Duodenal mucosa (tissue), 2 donors: ENCODE measurements around the gene ZNF366.

Source experiments
- H3K27ac ChIP-seq: one replicate; pipeline ENCODE4 v1.7.0; 2013; ENCODE audit warnings: low read depth, low read length
- H3K27me3 ChIP-seq, 2 donors: one replicate each; pipeline ENCODE4 v1.7.0; 2013; ENCODE audit warnings: low read length in 2 of 2, control low read depth in 1 of 2; ENCODE audit not compliant: insufficient read depth in 2 of 2, control insufficient read depth in 1 of 2
- H3K36me3 ChIP-seq, 2 donors: one replicate each; pipeline ENCODE4 v1.7.0; 2013; ENCODE audit warnings: low read length in 2 of 2, control low read depth in 1 of 2; ENCODE audit not compliant: insufficient read depth in 2 of 2, control insufficient read depth in 1 of 2
- H3K4me1 ChIP-seq, 2 donors: one replicate each; pipeline ENCODE4 v1.7.0; 2013; ENCODE audit warnings: low read length in 2 of 2, control low read depth in 1 of 2; ENCODE audit not compliant: insufficient read depth in 2 of 2, control insufficient read depth in 1 of 2
- H3K4me3 ChIP-seq, 2 donors: one replicate each; pipeline ENCODE4 v1.7.0; 2013; ENCODE audit warnings: low read length in 2 of 2, low read depth in 1 of 2
- H3K9ac ChIP-seq, 2 donors: one replicate each; pipeline ENCODE4 v1.7.0; 2013; ENCODE audit warnings: low read length in 2 of 2, low read depth in 1 of 2
- H3K9me3 ChIP-seq, 2 donors: one replicate each; pipeline ENCODE4 v1.7.0; 2013; ENCODE audit warnings: low read length in 2 of 2, control low read depth in 1 of 2; ENCODE audit not compliant: control insufficient read depth in 1 of 2

ZNF366 gene

DNA sequence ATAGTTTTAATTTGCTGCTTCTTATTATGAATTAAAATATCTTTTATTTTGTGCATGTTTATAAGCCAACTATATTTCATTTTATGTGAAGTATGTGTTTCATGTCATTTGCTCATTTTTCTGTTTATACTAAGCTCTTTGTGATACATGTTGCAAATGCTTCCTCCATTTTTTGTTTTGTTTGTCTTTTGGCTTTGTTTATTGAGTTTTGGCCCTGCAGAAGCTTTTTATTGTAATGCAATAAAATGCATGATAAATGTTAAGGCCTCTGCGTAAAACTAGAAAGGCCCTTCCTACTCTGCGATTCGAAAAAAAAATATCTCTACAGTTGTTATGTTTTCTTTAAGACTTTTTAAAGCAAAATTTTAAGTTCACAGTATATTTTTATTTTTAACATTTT is 9.4 kb downstream of the ZNF366 start:
- H3K4me1 ChIP-seq = no peaks in the 10 kb centered on the region
- no peaks in the 10 kb centered on the region for H3K27me3 ChIP-seq
- H3K27ac ChIP-seq = no peak overlapping the region
- H3K9me3 ChIP-seq = no peaks in the 10 kb centered on the region
- no peaks in the 10 kb centered on the region for H3K36me3 ChIP-seq
- no peak overlapping the region for H3K9ac ChIP-seq
- no peak overlapping the region for H3K4me3 ChIP-seq

DNA sequence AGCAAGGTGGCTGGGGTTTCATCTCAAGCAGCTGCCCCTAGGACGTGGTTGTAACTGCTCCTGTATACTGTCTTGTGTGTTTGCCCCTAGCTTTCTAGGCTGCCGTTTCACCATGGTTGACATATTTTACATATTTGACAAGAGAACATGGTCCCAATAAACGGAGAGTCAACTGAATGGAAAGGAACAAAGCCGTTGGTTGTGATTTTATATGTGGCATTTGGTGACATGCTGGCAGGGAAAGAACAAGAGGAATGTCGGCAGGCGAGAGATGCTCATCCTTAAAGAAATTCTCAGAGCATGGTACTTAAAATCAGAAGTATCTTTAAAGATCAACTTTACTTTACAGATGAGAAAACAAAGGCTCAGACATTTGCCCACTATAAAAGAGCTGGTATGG is 11.8 kb downstream of the ZNF366 start:
- Histone ChIP-seq H3K4me3 (no peak overlapping the region), H3K9me3 (no peaks in the 10 kb centered on the region), H3K27me3 (no peaks in the 10 kb centered on the region), H3K9ac (no peak overlapping the region), H3K27ac (no peak overlapping the region), H3K4me1 (no peaks in the 10 kb centered on the region), H3K36me3 (no peaks in the 10 kb centered on the region)

DNA sequence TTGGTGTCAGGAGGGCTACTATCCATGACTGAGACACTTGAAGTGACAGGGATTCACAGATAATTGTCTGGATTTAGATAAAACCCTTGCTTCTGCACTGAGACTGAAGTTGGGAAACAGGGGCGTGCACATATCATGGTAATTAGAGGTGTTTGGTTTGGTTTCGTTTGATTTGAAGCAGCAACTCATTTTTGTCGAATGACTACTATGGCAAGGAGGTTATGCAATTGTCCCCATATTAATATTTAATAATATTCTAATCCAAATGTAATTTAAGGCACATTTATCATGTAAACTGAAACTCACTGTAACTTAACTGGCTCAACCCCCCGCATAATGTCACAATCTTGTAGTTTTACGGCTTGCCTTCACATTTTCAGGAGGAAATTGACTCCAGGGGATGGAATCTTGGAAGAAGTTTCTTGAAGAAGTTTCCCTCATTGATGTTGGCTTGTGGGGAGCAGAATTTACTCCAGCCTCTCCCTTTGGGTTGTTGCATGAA is 12.5 kb downstream of the ZNF366 start:
- H3K4me1 ChIP-seq = no peaks in the 10 kb centered on the region
- H3K9ac ChIP-seq = no peak overlapping the region
- H3K4me3 ChIP-seq = no peak overlapping the region
- no peaks in the 10 kb centered on the region for H3K9me3 ChIP-seq
- no peaks in the 10 kb centered on the region for H3K36me3 ChIP-seq
- H3K27ac ChIP-seq = no peak overlapping the region
- H3K27me3 ChIP-seq = no peaks in the 10 kb centered on the region

- H3K27ac ChIP-seq = no peak overlapping the region
- H3K9ac ChIP-seq = no peak overlapping the region
- H3K4me3 ChIP-seq = no peak overlapping the region
- H3K4me1 ChIP-seq = no peaks in the 10 kb centered on the region
- H3K27me3 ChIP-seq = no peaks in the 10 kb centered on the region
- no peaks in the 10 kb centered on the region for H3K36me3 ChIP-seq
- H3K9me3 ChIP-seq = no peaks in the 10 kb centered on the region
These were observed 17.7 kb downstream of the ZNF366 start for GRCh38 chr5:72489536-72489935.

DNA sequence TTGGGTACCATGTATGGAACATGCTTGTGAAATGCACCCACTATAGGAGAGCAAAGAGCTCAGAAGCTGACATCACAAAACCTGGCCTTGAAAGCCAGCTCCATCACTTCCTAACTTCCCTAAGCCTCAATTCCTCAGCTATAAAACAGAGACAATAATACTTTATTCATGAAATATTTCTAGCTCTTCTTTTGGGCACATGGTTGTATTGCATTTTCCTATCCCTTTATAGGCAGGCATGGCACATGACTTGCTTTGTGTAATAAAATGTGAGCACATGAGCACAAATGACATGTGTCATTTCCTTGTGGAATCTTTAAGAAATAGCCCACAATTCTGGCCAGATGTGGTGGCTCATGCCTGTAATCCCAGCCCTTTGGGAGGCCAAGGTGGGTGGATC is 18.5 kb downstream of the ZNF366 start:
- Histone ChIP-seq H3K9me3 (no peaks in the 10 kb centered on the region), H3K36me3 (no peaks in the 10 kb centered on the region), H3K27ac (no peak overlapping the region), H3K4me1 (no peaks in the 10 kb centered on the region), H3K9ac (no peak overlapping the region), H3K27me3 (no peaks in the 10 kb centered on the region), H3K4me3 (no peak overlapping the region)

GRCh38 chr5:72487177-72487576 is 20.0 kb downstream of the ZNF366 start:
- Histone ChIP-seq H3K27me3 (no peaks in the 10 kb centered on the region), H3K4me3 (no peak overlapping the region), H3K27ac (no peak overlapping the region), H3K4me1 (no peaks in the 10 kb centered on the region), H3K9me3 (no peaks in the 10 kb centered on the region), H3K9ac (no peak overlapping the region), H3K36me3 (no peaks in the 10 kb centered on the region)

GRCh38 chr5:72486371-72486770 is 20.8 kb downstream of the ZNF366 start:
- Histone ChIP-seq H3K36me3 (no peaks in the 10 kb centered on the region), H3K27ac (no peak overlapping the region), H3K9ac (no peak overlapping the region), H3K9me3 (no peaks in the 10 kb centered on the region), H3K4me3 (no peak overlapping the region), H3K27me3 (no peaks in the 10 kb centered on the region), H3K4me1 (no peaks in the 10 kb centered on the region)

DNA sequence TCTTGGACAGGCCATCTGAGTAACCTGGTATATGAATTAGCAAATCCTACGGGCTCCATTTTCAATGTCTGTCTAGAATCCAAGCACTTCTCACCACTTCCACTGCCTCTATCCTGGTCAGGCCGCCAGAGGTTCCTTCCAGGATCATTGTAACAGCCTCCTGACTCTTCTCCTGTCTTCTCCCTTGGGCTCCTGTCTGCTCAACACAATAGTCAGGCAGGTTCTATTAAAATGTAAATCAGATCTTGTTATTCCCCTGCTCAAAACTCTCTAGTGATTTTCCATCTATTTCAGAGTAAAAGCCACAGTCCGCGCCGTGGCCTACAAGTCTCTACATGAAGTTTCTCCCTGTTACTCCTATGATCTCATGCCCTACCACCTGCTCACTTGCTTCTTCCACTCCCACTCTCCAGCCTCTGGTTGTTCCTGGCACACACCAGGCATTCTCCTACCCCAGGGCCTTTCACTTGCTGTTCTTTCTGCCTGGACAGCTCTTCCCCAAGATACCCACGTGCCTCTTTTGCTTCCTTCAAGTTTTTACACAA is 21.7 kb downstream of the ZNF366 start:
- no peak overlapping the region for H3K27ac ChIP-seq
- H3K36me3 ChIP-seq = no peaks in the 10 kb centered on the region
- no peaks in the 10 kb centered on the region for H3K27me3 ChIP-seq
- H3K4me1 ChIP-seq = no peaks in the 10 kb centered on the region
- H3K4me3 ChIP-seq = no peak overlapping the region
- no peaks in the 10 kb centered on the region for H3K9me3 ChIP-seq
- H3K9ac ChIP-seq = no peak overlapping the region

- no peak overlapping the region for H3K9ac ChIP-seq
- no peaks in the 10 kb centered on the region for H3K4me1 ChIP-seq
- no peaks in the 10 kb centered on the region for H3K27me3 ChIP-seq
- H3K36me3 ChIP-seq = no peaks in the 10 kb centered on the region
- no peak overlapping the region for H3K4me3 ChIP-seq
- H3K27ac ChIP-seq = no peak overlapping the region
- no peaks in the 10 kb centered on the region for H3K9me3 ChIP-seq
These were observed 25.2 kb downstream of the ZNF366 start for GRCh38 chr5:72482046-72482445.

DNA sequence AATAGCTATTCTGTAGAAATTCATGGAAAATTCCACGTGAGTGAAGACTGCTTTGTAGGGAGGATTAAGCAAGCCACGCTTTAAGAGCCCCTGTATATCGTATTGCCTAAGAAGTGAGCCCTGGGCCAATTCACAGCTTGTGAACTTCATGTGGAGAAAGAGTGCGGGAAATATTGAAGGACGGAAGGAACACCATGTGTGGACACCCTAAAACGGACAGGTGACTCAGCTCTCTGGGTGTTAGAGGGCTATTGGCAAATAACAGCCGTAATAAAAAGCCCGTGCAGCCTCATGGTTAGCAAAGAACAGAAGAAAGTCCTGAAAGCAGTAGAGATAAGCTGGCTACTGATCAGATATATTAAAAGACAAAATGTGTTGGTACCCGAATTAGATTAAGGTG is 26.4 kb downstream of the ZNF366 start:
- H3K27ac ChIP-seq = no peak overlapping the region
- no peaks in the 10 kb centered on the region for H3K9me3 ChIP-seq
- no peaks in the 10 kb centered on the region for H3K36me3 ChIP-seq
- H3K27me3 ChIP-seq = no peaks in the 10 kb centered on the region
- no peaks in the 10 kb centered on the region for H3K4me1 ChIP-seq
- no peak overlapping the region for H3K9ac ChIP-seq
- H3K4me3 ChIP-seq = no peak overlapping the region

DNA sequence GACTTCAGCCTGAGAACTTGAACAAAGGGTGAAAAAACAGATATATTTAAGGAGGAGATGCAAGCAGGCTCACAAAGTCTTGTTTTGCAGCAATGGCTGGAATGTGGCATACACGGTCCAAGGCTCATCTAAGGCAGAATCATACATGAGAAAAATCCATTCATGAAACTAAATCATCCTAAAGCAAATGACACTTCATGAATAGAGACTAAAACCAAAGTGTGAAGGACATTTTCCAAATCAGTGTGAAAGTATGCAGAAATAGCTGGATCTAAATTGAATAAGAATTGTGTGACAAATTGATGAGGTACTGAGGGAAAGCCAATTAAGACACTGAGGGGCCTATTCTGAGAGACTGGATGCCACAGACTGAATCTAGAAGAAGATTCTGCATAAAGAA is 27.3 kb downstream of the ZNF366 start:
- H3K27ac ChIP-seq = no peak overlapping the region
- H3K9ac ChIP-seq = no peak overlapping the region
- H3K27me3 ChIP-seq = no peaks in the 10 kb centered on the region
- H3K4me1 ChIP-seq = no peaks in the 10 kb centered on the region
- no peaks in the 10 kb centered on the region for H3K9me3 ChIP-seq
- H3K36me3 ChIP-seq = no peaks in the 10 kb centered on the region
- H3K4me3 ChIP-seq = no peak overlapping the region
